NT2/D1 (cell line): ENCODE measurements around the gene LILRB2.
"Not testable (repeated sequence)": the region's sequence is repeated elsewhere in the genome, so short reads cannot be mapped to it uniquely, and the experiment has no call there.

Source experiments
- DNase-seq: peaks from one replicate; pipeline ENCODE4 v3.0.0-alpha.2; 2011; ENCODE audit warnings: low read depth, low spot score
- H3K27me3 ChIP-seq: 2 replicates; pipeline ENCODE4 v1.6.0; 2011; ENCODE audit warnings: mild to moderate bottlenecking; ENCODE audit not compliant: insufficient read length, insufficient read depth
- H3K36me3 ChIP-seq: 2 replicates; pipeline ENCODE4 v1.6.1; 2011; ENCODE audit warnings: mild to moderate bottlenecking, low read length, mixed read lengths; ENCODE audit not compliant: insufficient read depth, insufficient read length
- H3K4me1 ChIP-seq: 2 replicates; pipeline ENCODE4 v1.5.1; 2011; ENCODE audit not compliant: insufficient read depth, insufficient read length
- H3K4me3 ChIP-seq: 2 replicates; pipeline ENCODE4 v1.5.1; 2011; ENCODE audit warnings: low read depth; ENCODE audit not compliant: insufficient read length
- H3K9ac ChIP-seq: 2 replicates; pipeline ENCODE4 v1.6.0; 2011; ENCODE audit warnings: low read depth; ENCODE audit not compliant: insufficient read length
- H3K9me3 ChIP-seq: 2 replicates; pipeline ENCODE4 v1.5.1; 2011; ENCODE audit warnings: mild to moderate bottlenecking, low read length; ENCODE audit not compliant: insufficient read depth
- SUZ12 ChIP-seq: IDR thresholded peaks from 2 replicates; pipeline ENCODE4 v1.6.1; 2011; ENCODE audit not compliant: insufficient read length, insufficient read depth; ENCODE audit errors: extremely low read depth
- YY1 ChIP-seq: IDR thresholded peaks from 2 replicates; pipeline ENCODE4 v1.6.1; 2011; ENCODE audit not compliant: insufficient read length, insufficient read depth
- ZNF274 ChIP-seq: IDR thresholded peaks from 2 replicates; pipeline ENCODE4 v1.6.1; 2011; ENCODE audit warnings: mild to moderate bottlenecking, low read depth, low read length

LILRB2 gene

GRCh38 chr19:54252845-54253244 lies 28.1 kb downstream of the LILRB2 start:
- Histone ChIP-seq H3K9me3 (no peaks in the 10 kb centered on the region), H3K27me3 (peaks cover 27% of the 10 kb centered on the region), H3K4me3 (no peak overlapping the region), H3K4me1 (peaks cover 10% of the 10 kb centered on the region), H3K36me3 (no peaks in the 10 kb centered on the region), H3K9ac (no peak overlapping the region)
- no peak for TF ChIP-seq SUZ12
- no peak for TF ChIP-seq ZNF274
- TF ChIP-seq YY1 = no peak
- no peak for DNase-seq

GRCh38 chr19:54252243-54252642 lies 28.7 kb downstream of the LILRB2 start:
- H3K9ac ChIP-seq = no peak overlapping the region
- DNase-seq = no peak
- peaks cover 8% of the 10 kb centered on the region for H3K4me1 ChIP-seq
- TF ChIP-seq YY1 (no peak), SUZ12 (no peak), ZNF274 (no peak)
- no peaks in the 10 kb centered on the region for H3K36me3 ChIP-seq
- peaks cover 22% of the 10 kb centered on the region for H3K27me3 ChIP-seq
- H3K9me3 ChIP-seq = no peaks in the 10 kb centered on the region
- no peak overlapping the region for H3K4me3 ChIP-seq

- peaks cover 6% of the 10 kb centered on the region for H3K27me3 ChIP-seq
- DNase-seq = no peak
- no peak for TF ChIP-seq YY1
- TF ChIP-seq SUZ12 = no peak
- no peak for TF ChIP-seq ZNF274
These were observed 32.8 kb downstream of the LILRB2 start for GRCh38 chr19:54248016-54248601.

GRCh38 chr19:54247106-54247930 lies 33.6 kb downstream of the LILRB2 start:
- no peak for DNase-seq
- Histone ChIP-seq H3K4me3 (no peak overlapping the region), H3K36me3 (no peaks in the 10 kb centered on the region), H3K9me3 (no peaks in the 10 kb centered on the region), H3K27me3 (no peaks in the 10 kb centered on the region), H3K4me1 (no peaks in the 10 kb centered on the region), H3K9ac (no peak overlapping the region)
- TF ChIP-seq ZNF274 (no peak), YY1 (no peak), SUZ12 (no peak)

More at GRCh38 chr19:54248016-54248601, 32.8 kb downstream of the LILRB2 start:
- H3K9me3 ChIP-seq = no peaks in the 10 kb centered on the region
- H3K36me3 ChIP-seq = no peaks in the 10 kb centered on the region
- H3K4me1 ChIP-seq = no peaks in the 10 kb centered on the region
- no peak overlapping the region for H3K9ac ChIP-seq
- no peak overlapping the region for H3K4me3 ChIP-seq

GRCh38 chr19:54245936-54246335 lies 35.0 kb downstream of the LILRB2 start:
- Histone ChIP-seq H3K4me3 (no peak overlapping the region), H3K36me3 (no peaks in the 10 kb centered on the region), H3K9me3 (no peaks in the 10 kb centered on the region), H3K9ac (no peak overlapping the region), H3K27me3 (no peaks in the 10 kb centered on the region), H3K4me1 (no peaks in the 10 kb centered on the region)
- no peak for TF ChIP-seq YY1
- DNase-seq = no peak

- not testable (repeated sequence) for DNase-seq, H3K4me3 ChIP-seq
These were observed 37.1 kb downstream of the LILRB2 start for GRCh38 chr19:54243809-54244208.

GRCh38 chr19:54242646-54243045 lies 38.3 kb downstream of the LILRB2 start, which contains the start of gene LILRA6:
TSS of gene LILRA6 (minus strand) at chr19:54242790.
- DNase-seq, H3K36me3 ChIP-seq, H3K27me3 ChIP-seq, H3K9me3 ChIP-seq, H3K4me1 ChIP-seq, H3K9ac ChIP-seq, H3K4me3 ChIP-seq: not testable (repeated sequence)

More at GRCh38 chr19:54243809-54244208, 37.1 kb downstream of the LILRB2 start:
- not testable (repeated sequence) for H3K36me3 ChIP-seq, H3K27me3 ChIP-seq, H3K9me3 ChIP-seq, H3K9ac ChIP-seq, H3K4me1 ChIP-seq

GRCh38 chr19:54242234-54242633 lies 38.7 kb downstream of the LILRB2 start:
- not testable (repeated sequence) for H3K9ac ChIP-seq, H3K4me1 ChIP-seq, DNase-seq, H3K27me3 ChIP-seq, H3K36me3 ChIP-seq, H3K9me3 ChIP-seq, H3K4me3 ChIP-seq

- not testable (repeated sequence) for DNase-seq, H3K36me3 ChIP-seq, H3K4me3 ChIP-seq, H3K9ac ChIP-seq, H3K4me1 ChIP-seq, H3K9me3 ChIP-seq
- peaks cover 13% of the 10 kb centered on the region for H3K27me3 ChIP-seq
These were observed 40.3 kb downstream of the LILRB2 start for GRCh38 chr19:54240372-54241336.

GRCh38 chr19:54239491-54240371 lies 41.2 kb downstream of the LILRB2 start:
- H3K4me1 ChIP-seq, H3K9me3 ChIP-seq, DNase-seq, H3K36me3 ChIP-seq, H3K9ac ChIP-seq, H3K4me3 ChIP-seq: not testable (repeated sequence)
- H3K27me3 ChIP-seq = peaks cover 20% of the 10 kb centered on the region
